GM12878 (cell line): ENCODE measurements around the gene MARS2.

Experiments used
- CTCF ChIP-seq, 3 experiments: IDR thresholded peaks in 2 of 3; conservative IDR thresholded peaks in 1 of 3; 2 replicates each; pipeline ENCODE4 v1.5.1; 2011; ENCODE audit warnings: low read depth in 3 of 3, low read length in 3 of 3, mild to moderate bottlenecking in 3 of 3, control low read depth in 2 of 3, moderate library complexity in 2 of 3, inconsistent platforms in 1 of 3, mixed read lengths in 1 of 3; ENCODE audit not compliant: control insufficient read depth in 2 of 3, insufficient read depth in 1 of 3; ENCODE audit errors: extremely low read depth in 1 of 3
- EZH2 ChIP-seq: IDR thresholded peaks from 2 replicates; pipeline ENCODE4 v1.6.1; 2012; ENCODE audit warnings: low read depth, mild to moderate bottlenecking, control low read depth, inconsistent platforms, low read length, borderline replicate concordance; ENCODE audit not compliant: control insufficient read depth
- FOS ChIP-seq: IDR thresholded peaks from 3 replicates; pipeline ENCODE4 v1.6.1; 2011; ENCODE audit warnings: borderline replicate concordance; ENCODE audit not compliant: insufficient read length; ENCODE audit errors: extremely low read depth
- MAX ChIP-seq: IDR thresholded peaks from 2 replicates; pipeline ENCODE4 v1.6.1; 2012; ENCODE audit warnings: low read depth, low read length, improper control_type of control experiment
- MTA2 ChIP-seq: fragments of 450-650 bp; IDR thresholded peaks from 2 replicates; pipeline ENCODE4 v1.6.1; 2016; ENCODE audit warnings: low read depth, mild to moderate bottlenecking, moderate library complexity
- MXI1 ChIP-seq: fragments of 150-350 bp; IDR thresholded peaks from 2 replicates; pipeline ENCODE4 v1.6.1; 2011; ENCODE audit warnings: low read depth, mild to moderate bottlenecking, inconsistent platforms, low read length, improper control_type of control experiment
- POLR2A ChIP-seq: IDR thresholded peaks from 2 replicates; pipeline ENCODE4 v1.6.1; 2011; ENCODE audit warnings: low read depth, mild to moderate bottlenecking, low read length
- POLR2AphosphoS5 ChIP-seq: IDR thresholded peaks from 2 replicates; pipeline ENCODE4 v1.6.1; 2011; ENCODE audit warnings: mild to moderate bottlenecking, low read length, inconsistent platforms
- RAD21 ChIP-seq: IDR thresholded peaks from 2 replicates; pipeline ENCODE4 v1.6.1; 2011; ENCODE audit warnings: mild to moderate bottlenecking, low read depth, low read length, moderate library complexity; ENCODE audit not compliant: insufficient read depth
- SP1 ChIP-seq: IDR thresholded peaks from one replicate; pipeline ENCODE4 v1.6.1; 2011; ENCODE audit warnings: low read depth, low read length
- SRF ChIP-seq, 2 experiments: IDR thresholded peaks; 2 replicates each; pipeline ENCODE4 v1.6.1; 2011; ENCODE audit warnings: low read depth in 2 of 2, low read length in 2 of 2, mild to moderate bottlenecking in 1 of 2, moderate library complexity in 1 of 2
- TAF1 ChIP-seq: IDR thresholded peaks from 2 replicates; pipeline ENCODE4 v1.6.1; 2011; ENCODE audit warnings: mild to moderate bottlenecking, low read depth, low read length, borderline replicate concordance
- TBL1XR1 ChIP-seq: IDR thresholded peaks from 2 replicates; pipeline ENCODE4 v1.6.1; 2012; ENCODE audit warnings: low read depth, low read length, improper control_type of control experiment

- no peak for TF ChIP-seq CTCF (IDR thresholded peaks at IDR 0.05 in 2 of 3, conservative IDR thresholded peaks at IDR 0.05 in 1 of 3; ENCODE audit: control insufficient read depth in 2 of 3, extremely low read depth in 1 of 3, insufficient read depth in 1 of 3, low read depth in 3 of 3, low read length in 3 of 3)
- TF ChIP-seq POLR2A: no peak
- TF ChIP-seq TAF1: no peak
- TF ChIP-seq RAD21: no peak
- no peak for TF ChIP-seq MAX
- TF ChIP-seq POLR2AphosphoS5: no peak
- TF ChIP-seq SP1: no peak
- TF ChIP-seq FOS: no peak
- TF ChIP-seq MTA2: peak; percentile 78
- TF ChIP-seq EZH2: no peak
- no peak for TF ChIP-seq TBL1XR1
- TF ChIP-seq SRF (IDR thresholded peaks at IDR 0.05; ENCODE audit: low read depth in 2 of 2, low read length in 2 of 2): no peak
- no peak for TF ChIP-seq MXI1
Observed at GRCh38 chr2:197710424-197711042, 5.4 kb downstream of the MARS2 start.
